Stimulated activated CD8-positive, alpha-beta memory T cell treated with anti-CD3 and anti-CD28 coated beads, Interleukin-4, amount 100 ng/mL, for 1 hour (primary cell): ENCODE measurements around the gene NR3C1.

ENCODE experiments used
- DNase-seq, 2 donors: peaks; one replicate each; pipeline ENCODE4 v3.0.0-alpha.2; 2020; ENCODE audit warnings: low read depth in 2 of 2, low spot score in 1 of 2

NR3C1 gene

GRCh38 chr5:143314099-143314498, 89.4 kb downstream of the NR3C1 start:
- DNase-seq, result no peak

- no peak for DNase-seq
These were observed 90.1 kb downstream of the NR3C1 start for GRCh38 chr5:143313298-143313852.

GRCh38 chr5:143312822-143313221, 90.7 kb downstream of the NR3C1 start:
- DNase-seq, result no peak

GRCh38 chr5:143311955-143312354, 91.5 kb downstream of the NR3C1 start:
- no peak for DNase-seq

GRCh38 chr5:143311428-143311827, 92.1 kb downstream of the NR3C1 start:
- DNase-seq, result no peak

- no peak for DNase-seq
These were observed 93.6 kb downstream of the NR3C1 start for GRCh38 chr5:143309661-143310431.

- DNase-seq, result no peak
These were observed 94.8 kb downstream of the NR3C1 start for GRCh38 chr5:143308731-143309130.

- no peak for DNase-seq
These were observed 97.4 kb downstream of the NR3C1 start for GRCh38 chr5:143306040-143306439.

- DNase-seq, result no peak
These were observed 98.5 kb downstream of the NR3C1 start for GRCh38 chr5:143304836-143305475.

- no peak for DNase-seq
These were observed 101.0 kb downstream of the NR3C1 start for GRCh38 chr5:143302341-143303045.

- no peak for DNase-seq
These were observed 105.7 kb downstream of the NR3C1 start for GRCh38 chr5:143297756-143298155.

- no peak for DNase-seq
These were observed 113.4 kb downstream of the NR3C1 start for GRCh38 chr5:143290125-143290524.

GRCh38 chr5:143284521-143284920, 119.0 kb downstream of the NR3C1 start:
- DNase-seq, result no peak

GRCh38 chr5:143284002-143284401, 119.5 kb downstream of the NR3C1 start:
- no peak for DNase-seq

- DNase-seq, result no peak
These were observed 122.3 kb downstream of the NR3C1 start for GRCh38 chr5:143281226-143281625.

GRCh38 chr5:143279698-143280097, 123.8 kb downstream of the NR3C1 start:
- no peak for DNase-seq

GRCh38 chr5:143277536-143277935, 126.0 kb downstream of the NR3C1 start:
- DNase-seq, result no peak

GRCh38 chr5:143275512-143276363, 127.7 kb downstream of the NR3C1 start:
- DNase-seq, result no peak

GRCh38 chr5:143274952-143275351, 128.5 kb downstream of the NR3C1 start:
- DNase-seq, result no peak

- no peak for DNase-seq
These were observed 132.1 kb downstream of the NR3C1 start for GRCh38 chr5:143271431-143271830.

GRCh38 chr5:143268388-143268787, 135.1 kb downstream of the NR3C1 start:
- no peak for DNase-seq
